K562 (cell line): ENCODE results near the gene ENOX2. TPM values are rescaled to one million over a fixed set of nuclear protein-coding genes. Genes with fewer than 3 reads are reported as not detected.
A peak's percentile ranks its signal among the peaks of the same experiment; 100 is the strongest.

Experiments
- BRF1 ChIP-seq: IDR thresholded peaks from 3 replicates; pipeline ENCODE4 v1.6.1; 2011; ENCODE audit warnings: borderline replicate concordance, mild to moderate bottlenecking; ENCODE audit not compliant: insufficient read length; ENCODE audit errors: extremely low read depth
- CAMTA2 ChIP-seq: fragments of 250-450 bp; sonication (Bioruptor Pico); conservative IDR thresholded peaks from 2 replicates; pipeline ENCODE4 v1.5.1; 2022
- CBX1 ChIP-seq: sonication (generic); IDR thresholded peaks from 2 replicates; pipeline ENCODE4 v1.6.1; 2016; ENCODE audit warnings: antibody characterized with exemption, low read depth, mild to moderate bottlenecking
- CSDE1 ChIP-seq, 2 experiments: fragments of 450-650 bp; IDR thresholded peaks; 2 replicates each; pipeline ENCODE4 v1.6.1; 2016; ENCODE audit warnings: mild to moderate bottlenecking in 1 of 2
- GABPB1 ChIP-seq: sonication (generic); formaldehyde crosslinking; IDR thresholded peaks from 2 replicates; pipeline ENCODE4 v1.8.0; 2022; ENCODE audit warnings: mild to moderate bottlenecking, missing genetic modification reagents
- HDAC8 ChIP-seq: fragments of 450-650 bp; IDR thresholded peaks from 2 replicates; pipeline ENCODE4 v1.6.1; 2016; ENCODE audit warnings: mild to moderate bottlenecking, missing genetic modification characterization, moderate library complexity, missing compliant biosample characterization
- KLF6 ChIP-seq: fragments of 250-450 bp; sonication (Bioruptor Pico); IDR thresholded peaks from 2 replicates; pipeline ENCODE4 v1.4.0; 2020; ENCODE audit warnings: mild to moderate bottlenecking, moderate library complexity, borderline replicate concordance
- NR3C1 ChIP-seq: sonication (generic); formaldehyde crosslinking; IDR thresholded peaks from 2 replicates; pipeline ENCODE4 v1.8.1; 2022; ENCODE audit warnings: missing genetic modification reagents
- PBX2 ChIP-seq, 2 experiments: IDR thresholded peaks in 1 of 2; conservative IDR thresholded peaks in 1 of 2; 2 replicates each; pipeline ENCODE4 v1.6.1; 2016; ENCODE audit warnings: low read depth in 2 of 2, mild to moderate bottlenecking in 1 of 2, missing compliant biosample characterization in 1 of 2, missing genetic modification characterization in 1 of 2, moderate library complexity in 1 of 2
- SIN3B ChIP-seq: fragments of 450-650 bp; IDR thresholded peaks from 2 replicates; pipeline ENCODE4 v1.6.1; 2017; ENCODE audit warnings: low read depth, mild to moderate bottlenecking, moderate library complexity
- SOX6 ChIP-seq: fragments of 450-650 bp; IDR thresholded peaks from 2 replicates; pipeline ENCODE4 v1.6.1; 2014; ENCODE audit warnings: mild to moderate bottlenecking
- ZBTB7A ChIP-seq: IDR thresholded peaks from 2 replicates; pipeline ENCODE4 v1.6.1; 2011; ENCODE audit warnings: low read depth, mild to moderate bottlenecking, low read length, moderate library complexity, borderline replicate concordance; ENCODE audit not compliant: control insufficient read depth
- ZFP36 ChIP-seq: fragments of 150-350 bp; IDR thresholded peaks from 2 replicates; pipeline ENCODE4 v1.6.1; 2018; ENCODE audit warnings: low read length, low read depth; ENCODE audit not compliant: partially characterized antibody
- ZNF398 ChIP-seq: fragments of 250-450 bp; sonication (Bioruptor Pico); IDR thresholded peaks from 2 replicates; pipeline ENCODE4 v1.8.0; 2021; ENCODE audit warnings: moderate library complexity, mild to moderate bottlenecking, inconsistent platforms
- ZNF644 ChIP-seq: fragments of 200-800 bp; sonication (Bioruptor generic); IDR thresholded peaks from 2 replicates; pipeline ENCODE4 v1.6.1; 2016; ENCODE audit warnings: low read depth, missing genetic modification characterization, missing compliant biosample characterization
- ZNF707 ChIP-seq: fragments of 250-450 bp; sonication (Bioruptor Pico); conservative IDR thresholded peaks from 2 replicates; pipeline ENCODE4 v1.8.0; 2022; ENCODE audit warnings: inconsistent platforms, mild to moderate bottlenecking, moderate library complexity
- ZNF79 ChIP-seq: fragments of 250-450 bp; sonication (Bioruptor Pico); IDR thresholded peaks from 2 replicates; pipeline ENCODE4 v1.4.0; 2020; ENCODE audit warnings: low read depth, mild to moderate bottlenecking, moderate library complexity
- ZZZ3 ChIP-seq: fragments of 450-650 bp; IDR thresholded peaks from 2 replicates; pipeline ENCODE4 v1.6.1; 2016; ENCODE audit warnings: antibody characterized with exemption, mild to moderate bottlenecking, moderate library complexity
- polyA plus RNA-seq, 8 experiments: library from polyadenylated mRNA; depleted of rRNA in 4 of 8; stranded (reverse) in 5 of 8; unstranded in 3 of 8; fragments of >200 nt; fragmentation: Nextera tagmentation in 2 of 8; fragmentation: Illumina TruSeq in 1 of 8; extraction: Ambion mirVana in 2 of 8; extraction: Trizol in 1 of 8; gene quantifications; 2 replicates each; pipeline versions ENCODE4 v1.2.1 to v1.2.3, GENCODE V29; 2011 to 2014; ENCODE audit warnings: inconsistent platforms in 1 of 8, missing spikeins in 1 of 8
- total RNA-seq, 7 experiments: library from RNA; depleted of rRNA in 6 of 7; stranded (reverse); fragments of >200 nt in 6 of 7; fragmentation: Illumina TruSeq in 2 of 7; extraction: Trizol in 2 of 7; gene quantifications; 2 replicates each; pipeline versions ENCODE4 v1.2.1 to v1.2.3, GENCODE V29; 2011 to 2021; ENCODE audit warnings: low replicate concordance in 1 of 7
- TF ChIP-seq, protein P1 (sequence below): fragments of 450-650 bp; IDR thresholded peaks from 2 replicates; pipeline ENCODE4 v1.6.1; 2014; ENCODE audit warnings: low read depth, mild to moderate bottlenecking, moderate library complexity, borderline replicate concordance

The ENOX2 gene
- total and polyA plus RNA-seq, 9 of the 15 experiments (the other 6 are each of a cell fraction or from before 2014, with no cell fraction given): 6.1 to 24.0 (median 13.8) TPM

GRCh38 chrX:130902783-130903613 is at the start of gene ENOX2 (continued):
- TF ChIP-seq ZNF644: peak; percentile 69; the same call in 1 of the 2 replicates
- peak; percentile 73; the same call in 1 of the 2 replicates for TF ChIP-seq GABPB1
- TF ChIP-seq, protein P1, sequence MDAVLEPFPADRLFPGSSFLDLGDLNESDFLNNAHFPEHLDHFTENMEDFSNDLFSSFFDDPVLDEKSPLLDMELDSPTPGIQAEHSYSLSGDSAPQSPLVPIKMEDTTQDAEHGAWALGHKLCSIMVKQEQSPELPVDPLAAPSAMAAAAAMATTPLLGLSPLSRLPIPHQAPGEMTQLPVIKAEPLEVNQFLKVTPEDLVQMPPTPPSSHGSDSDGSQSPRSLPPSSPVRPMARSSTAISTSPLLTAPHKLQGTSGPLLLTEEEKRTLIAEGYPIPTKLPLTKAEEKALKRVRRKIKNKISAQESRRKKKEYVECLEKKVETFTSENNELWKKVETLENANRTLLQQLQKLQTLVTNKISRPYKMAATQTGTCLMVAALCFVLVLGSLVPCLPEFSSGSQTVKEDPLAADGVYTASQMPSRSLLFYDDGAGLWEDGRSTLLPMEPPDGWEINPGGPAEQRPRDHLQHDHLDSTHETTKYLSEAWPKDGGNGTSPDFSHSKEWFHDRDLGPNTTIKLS: peak; percentile 88
- TF ChIP-seq ZNF398 (CRISPR knock-in tag): no peak
- no peak for TF ChIP-seq ZNF79
- TF ChIP-seq SOX6: no peak
- TF ChIP-seq KLF6: no peak
- TF ChIP-seq SIN3B: peak; percentile 68; the same call in 1 of the 2 replicates
- no peak for TF ChIP-seq PBX2 (CRISPR knock-in tag; IDR thresholded peaks at IDR 0.05; ENCODE audit: low read depth)
- peak; percentile 33; the same call in 1 of the 2 replicates for TF ChIP-seq PBX2 (tag; conservative IDR thresholded peaks at IDR 0.05; ENCODE audit: low read depth)
- TF ChIP-seq CAMTA2 (CRISPR knock-in tag): 0 out of 2 replicates have a peak, but pooled peaks have one; percentile 30
- no peak for TF ChIP-seq ZFP36
- peak; percentile 61; the same call in 1 of the 2 replicates for TF ChIP-seq ZBTB7A
- no peak for TF ChIP-seq CSDE1 (IDR thresholded peaks at IDR 0.05)
- TF ChIP-seq HDAC8 (tag): no peak
- no peak for TF ChIP-seq CBX1
- no peak for TF ChIP-seq NR3C1 (CRISPR knock-in tag)
- TF ChIP-seq BRF1: no peak
- TF ChIP-seq ZNF707 (CRISPR knock-in tag): no peak
- no peak for TF ChIP-seq ZZZ3
